ENCODE results near the gene PRSS36.

GRCh38 chr16:31191697-31192428, 42.0 kb upstream of the PRSS36 start:
- TF ChIP-seq POLR2AphosphoS5 (IDR thresholded peaks at IDR 0.05): peak in 1 of 3 donors; percentile 21
- TF ChIP-seq CTCF (IDR thresholded peaks at IDR 0.05 in 8 of 11, conservative IDR thresholded peaks at IDR 0.05 in 3 of 11): no peak
